Activated naive CD8-positive, alpha-beta T cell treated with anti-CD3 and anti-CD28 coated beads for 36 hours (primary cell): ENCODE measurements around the gene ACBD3. TPM values are rescaled to one million over a fixed set of nuclear protein-coding genes. Genes with fewer than 3 reads are reported as not detected.
A peak's percentile ranks its signal among the peaks of the same experiment; 100 is the strongest.
"Not testable (repeated sequence)": the region's sequence is repeated elsewhere in the genome, so short reads cannot be mapped to it uniquely, and the experiment has no call there.

Experiments used
- DNase-seq: peaks from one replicate; pipeline ENCODE4 v3.0.0; 2021
- H3K27ac Mint-ChIP-seq: one replicate; pipeline ENCODE4 v1.8.0; 2022; ENCODE audit warnings: mild to moderate bottlenecking, moderate library complexity, mixed read lengths
- H3K27me3 Mint-ChIP-seq: one replicate; pipeline ENCODE4 v1.8.0; 2022; ENCODE audit warnings: mild to moderate bottlenecking, mixed read lengths
- H3K36me3 Mint-ChIP-seq: one replicate; pipeline ENCODE4 v1.8.0; 2021; ENCODE audit warnings: mild to moderate bottlenecking, mixed read lengths
- H3K4me1 Mint-ChIP-seq: one replicate; pipeline ENCODE4 v1.8.0; 2021; ENCODE audit warnings: mixed read lengths
- H3K4me3 Mint-ChIP-seq: one replicate; pipeline ENCODE4 v1.8.0; 2022; ENCODE audit warnings: mild to moderate bottlenecking, moderate library complexity, mixed read lengths
- H3K9me3 Mint-ChIP-seq: one replicate; pipeline ENCODE4 v1.8.0; 2022; ENCODE audit warnings: mixed read lengths
- total RNA-seq, 2 experiments: library from RNA; stranded (reverse); gene quantifications; one replicate each; pipeline ENCODE4 v1.2.3, GENCODE V29; 2021

Gene ACBD3
- total RNA-seq, 2 experiments from 2014 or later: 19.2 to 19.7 TPM

GRCh38 chr1:226209307-226210059 is 22.9 kb upstream of the ACBD3 start:
- no peak for DNase-seq
- Mint-ChIP-seq H3K36me3 (no peaks in the 10 kb centered on the region), H3K27ac (no peak overlapping the region), H3K4me1 (no peaks in the 10 kb centered on the region), H3K27me3 (no peaks in the 10 kb centered on the region), H3K4me3 (no peak overlapping the region), H3K9me3 (no peaks in the 10 kb centered on the region)

DNA sequence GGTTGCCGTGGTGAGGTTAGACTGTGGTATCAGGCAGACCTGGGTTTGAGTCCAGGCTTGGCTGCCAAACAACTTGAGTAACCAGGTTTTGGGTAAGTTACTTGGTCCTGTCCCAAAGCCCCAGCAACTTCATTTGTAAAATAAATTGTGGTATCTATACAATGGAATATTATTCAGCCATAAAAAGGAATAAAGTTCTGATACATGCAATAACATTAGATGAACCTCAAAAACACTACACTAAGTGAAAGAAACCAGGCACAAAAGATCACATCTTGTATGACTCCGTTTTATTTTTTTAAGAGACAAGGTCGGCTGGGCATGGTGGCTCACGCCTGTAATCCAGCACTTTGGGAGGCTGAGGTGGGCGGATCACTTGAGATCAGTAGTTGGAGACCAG is 20.5 kb upstream of the ACBD3 start:
- no peaks in the 10 kb centered on the region for H3K27me3 Mint-ChIP-seq

GRCh38 chr1:226204198-226204597 is 17.7 kb upstream of the ACBD3 start:
- Mint-ChIP-seq H3K9me3 (no peaks in the 10 kb centered on the region), H3K27ac (no peak overlapping the region), H3K27me3 (no peaks in the 10 kb centered on the region), H3K4me1 (no peaks in the 10 kb centered on the region), H3K4me3 (no peak overlapping the region), H3K36me3 (no peaks in the 10 kb centered on the region)
- no peak for DNase-seq

More for the DNA sequence above, 20.5 kb upstream of the ACBD3 start:
- H3K36me3 Mint-ChIP-seq: no peaks in the 10 kb centered on the region
- no peak overlapping the region for H3K27ac Mint-ChIP-seq
- no peaks in the 10 kb centered on the region for H3K9me3 Mint-ChIP-seq
- H3K4me1 Mint-ChIP-seq: no peaks in the 10 kb centered on the region
- H3K4me3 Mint-ChIP-seq: no peak overlapping the region
- no peak for DNase-seq

DNA sequence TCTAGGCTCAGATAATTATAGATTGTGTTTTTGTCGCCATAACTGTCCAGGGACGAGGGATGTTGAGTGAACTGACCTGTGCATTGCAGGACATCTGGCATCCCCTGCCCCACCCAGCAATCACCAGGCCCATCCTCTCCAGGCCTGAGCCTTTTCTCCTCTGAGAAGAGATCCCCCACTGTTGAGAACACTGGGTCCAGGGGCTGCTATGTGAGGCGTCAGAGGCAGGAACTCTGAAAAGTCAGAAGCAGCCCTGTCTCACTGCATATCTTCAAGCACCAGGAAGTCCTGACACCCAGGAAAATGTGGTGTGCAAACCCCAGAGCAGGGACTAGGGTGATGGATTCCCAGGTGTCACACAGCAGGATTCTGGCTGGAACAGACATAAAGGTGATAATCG is 17.1 kb upstream of the ACBD3 start:
- Mint-ChIP-seq H3K27ac (no peak overlapping the region), H3K4me1 (no peaks in the 10 kb centered on the region), H3K4me3 (no peak overlapping the region), H3K9me3 (no peaks in the 10 kb centered on the region), H3K36me3 (no peaks in the 10 kb centered on the region), H3K27me3 (no peaks in the 10 kb centered on the region)
- DNase-seq: no peak

GRCh38 chr1:226203240-226203639 is 16.7 kb upstream of the ACBD3 start:
- H3K27me3 Mint-ChIP-seq: no peaks in the 10 kb centered on the region
- H3K9me3 Mint-ChIP-seq: no peaks in the 10 kb centered on the region
- H3K4me1 Mint-ChIP-seq: no peaks in the 10 kb centered on the region
- no peak overlapping the region for H3K4me3 Mint-ChIP-seq
- no peak overlapping the region for H3K27ac Mint-ChIP-seq
- no peaks in the 10 kb centered on the region for H3K36me3 Mint-ChIP-seq
- no peak for DNase-seq

- not testable (repeated sequence) for H3K4me3 Mint-ChIP-seq, H3K27me3 Mint-ChIP-seq, H3K4me1 Mint-ChIP-seq, H3K27ac Mint-ChIP-seq, H3K36me3 Mint-ChIP-seq, DNase-seq, H3K9me3 Mint-ChIP-seq
Measured at GRCh38 chr1:226202666-226203065, 16.1 kb upstream of the ACBD3 start.

GRCh38 chr1:226202246-226202645 is 15.7 kb upstream of the ACBD3 start:
- DNase-seq: no peak
- Mint-ChIP-seq H3K9me3 (no peaks in the 10 kb centered on the region), H3K4me3 (no peak overlapping the region), H3K4me1 (no peaks in the 10 kb centered on the region), H3K27me3 (peaks cover under 1% of the 10 kb centered on the region), H3K36me3 (no peaks in the 10 kb centered on the region), H3K27ac (no peak overlapping the region)

DNA sequence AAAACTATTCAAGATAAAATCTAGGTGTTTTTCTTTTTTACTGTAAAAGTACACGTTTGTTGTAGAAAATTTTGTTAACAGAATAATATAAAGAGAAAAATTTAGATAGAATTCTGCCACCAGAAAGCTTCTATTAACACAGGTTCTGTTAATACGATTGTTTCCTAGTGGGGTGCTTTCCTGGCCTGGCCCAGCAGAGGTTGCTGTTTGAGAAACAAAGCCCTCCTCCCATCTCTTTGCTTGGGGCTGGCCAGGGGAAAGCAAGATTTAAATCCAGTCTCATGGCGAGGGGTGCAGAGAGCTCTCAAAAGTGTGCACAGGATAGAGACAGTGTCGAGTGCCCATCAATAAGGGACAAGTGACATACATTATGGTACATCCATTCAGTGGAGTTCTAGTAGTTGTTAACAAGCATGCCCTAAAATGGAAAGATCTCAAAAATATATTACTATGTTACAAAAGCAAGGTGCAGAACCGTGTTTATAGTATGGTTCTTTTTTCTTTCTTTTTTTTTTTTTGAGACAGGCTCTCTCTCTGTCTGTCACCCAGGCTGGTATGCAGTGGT is 14.6 kb upstream of the ACBD3 start:
- Mint-ChIP-seq H3K4me3 (no peak overlapping the region), H3K27me3 (peaks cover 3% of the 10 kb centered on the region), H3K36me3 (no peaks in the 10 kb centered on the region), H3K4me1 (peaks cover 2% of the 10 kb centered on the region), H3K27ac (no peak overlapping the region), H3K9me3 (no peaks in the 10 kb centered on the region)
- no peak for DNase-seq

DNA sequence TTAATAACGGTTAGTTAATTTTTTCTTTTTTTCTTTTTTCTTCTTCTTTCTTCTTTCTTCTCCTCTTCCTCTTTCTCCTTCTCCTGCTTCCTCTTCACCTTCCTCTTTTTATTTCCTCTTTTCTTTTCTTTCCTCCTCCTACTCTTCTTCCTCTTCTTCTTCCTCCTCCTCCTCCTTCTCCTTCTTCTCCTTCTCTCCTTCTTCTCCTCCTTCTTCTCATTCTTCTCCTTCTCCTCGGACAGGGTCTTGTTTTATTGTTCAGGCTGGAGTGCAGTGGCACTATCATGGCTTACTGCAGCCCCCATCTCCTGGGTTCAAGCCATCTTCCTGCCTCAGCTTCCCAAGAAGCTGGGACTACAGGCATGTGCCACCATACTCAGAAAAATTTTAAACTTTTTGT is 13.4 kb upstream of the ACBD3 start:
- Mint-ChIP-seq H3K4me1 (peaks cover 2% of the 10 kb centered on the region), H3K27ac (no peak overlapping the region), H3K4me3 (no peak overlapping the region), H3K36me3 (no peaks in the 10 kb centered on the region), H3K27me3 (peaks cover 3% of the 10 kb centered on the region), H3K9me3 (no peaks in the 10 kb centered on the region)
- DNase-seq: no peak

- DNase-seq: no peak
- H3K4me1 Mint-ChIP-seq: peaks cover 2% of the 10 kb centered on the region
- H3K27ac Mint-ChIP-seq: no peak overlapping the region
- no peak overlapping the region for H3K4me3 Mint-ChIP-seq
- H3K9me3 Mint-ChIP-seq: no peaks in the 10 kb centered on the region
- peaks cover 3% of the 10 kb centered on the region for H3K27me3 Mint-ChIP-seq
- no peaks in the 10 kb centered on the region for H3K36me3 Mint-ChIP-seq
Measured at GRCh38 chr1:226195144-226195543, 8.6 kb upstream of the ACBD3 start.

GRCh38 chr1:226187380-226187779 is 839 bp upstream of the ACBD3 start:
- peaks cover 14% of the 10 kb centered on the region for H3K36me3 Mint-ChIP-seq
- H3K9me3 Mint-ChIP-seq: no peaks in the 10 kb centered on the region
- H3K4me1 Mint-ChIP-seq: peaks cover 20% of the 10 kb centered on the region
- no peak for DNase-seq
- H3K27ac Mint-ChIP-seq: peak overlapping the region; percentile 80
- H3K4me3 Mint-ChIP-seq: peak overlapping the region; percentile 52
- H3K27me3 Mint-ChIP-seq: no peaks in the 10 kb centered on the region

- peak overlapping the region; percentile 89 for H3K4me3 Mint-ChIP-seq
- H3K27ac Mint-ChIP-seq: peak overlapping the region; percentile 80
- H3K36me3 Mint-ChIP-seq: peaks cover 14% of the 10 kb centered on the region
- no peaks in the 10 kb centered on the region for H3K9me3 Mint-ChIP-seq
- peaks cover 22% of the 10 kb centered on the region for H3K4me1 Mint-ChIP-seq
- DNase-seq: no peak
- no peaks in the 10 kb centered on the region for H3K27me3 Mint-ChIP-seq
Measured at GRCh38 chr1:226187019-226187322, 430 bp upstream of the ACBD3 start.

- peak overlapping the region; percentile 87 for H3K27ac Mint-ChIP-seq
- no peaks in the 10 kb centered on the region for H3K27me3 Mint-ChIP-seq
- DNase-seq: no peak
- H3K9me3 Mint-ChIP-seq: no peaks in the 10 kb centered on the region
- H3K36me3 Mint-ChIP-seq: peaks cover 15% of the 10 kb centered on the region
- peaks cover 32% of the 10 kb centered on the region for H3K4me1 Mint-ChIP-seq
- peak overlapping the region; percentile 94 for H3K4me3 Mint-ChIP-seq
Measured at GRCh38 chr1:226185141-226186036, 1.2 kb downstream of the ACBD3 start.

- peaks cover 2% of the 10 kb centered on the region for H3K9me3 Mint-ChIP-seq
- no peak overlapping the region for H3K4me3 Mint-ChIP-seq
- H3K4me1 Mint-ChIP-seq: peaks cover 46% of the 10 kb centered on the region
- peak overlapping the region; percentile 49 for H3K27ac Mint-ChIP-seq
- no peak for DNase-seq
- peaks cover 30% of the 10 kb centered on the region for H3K36me3 Mint-ChIP-seq
- H3K27me3 Mint-ChIP-seq: no peaks in the 10 kb centered on the region
Measured at GRCh38 chr1:226181996-226182714, 4.4 kb downstream of the ACBD3 start.

GRCh38 chr1:226176870-226177269 is 9.7 kb downstream of the ACBD3 start:
- Mint-ChIP-seq H3K27ac (no peak overlapping the region), H3K36me3 (peaks cover 21% of the 10 kb centered on the region), H3K4me3 (no peak overlapping the region), H3K27me3 (no peaks in the 10 kb centered on the region), H3K9me3 (peaks cover 2% of the 10 kb centered on the region), H3K4me1 (peaks cover 34% of the 10 kb centered on the region)
- no peak for DNase-seq
